Activated effector memory CD4-positive, alpha-beta T cell treated with Interleukin-2 at 50 U/mL for 16 hours (primary cell): ENCODE data around the gene PCYT1A.
A peak's percentile ranks its signal among the peaks of the same experiment; 100 is the strongest.
"Not testable (repeated sequence)": the region's sequence is repeated elsewhere in the genome, so short reads cannot be mapped to it uniquely, and the experiment has no call there.

Source experiments
- DNase-seq: peaks from one replicate; pipeline ENCODE4 v3.0.0-alpha.2; 2020

The PCYT1A gene

GRCh38 chr3:196284396-196284795 lies 3.1 kb downstream of the PCYT1A start:
- no peak for DNase-seq

GRCh38 chr3:196281962-196282361 lies 5.6 kb downstream of the PCYT1A start:
- no peak for DNase-seq

GRCh38 chr3:196280689-196281440 lies 6.7 kb downstream of the PCYT1A start:
- no peak for DNase-seq

- no peak for DNase-seq
Observed at GRCh38 chr3:196275126-196275525, 12.4 kb downstream of the PCYT1A start.

GRCh38 chr3:196274585-196274984 lies 12.9 kb downstream of the PCYT1A start:
- DNase-seq = peak; percentile 51

GRCh38 chr3:196273655-196274054 lies 13.9 kb downstream of the PCYT1A start:
- DNase-seq = no peak

GRCh38 chr3:196272826-196273225 lies 14.7 kb downstream of the PCYT1A start:
- DNase-seq = no peak

- DNase-seq = no peak
Observed at GRCh38 chr3:196270499-196270898, 17.0 kb downstream of the PCYT1A start.

- no peak for DNase-seq
Observed at GRCh38 chr3:196268284-196269163, 19.0 kb downstream of the PCYT1A start.

GRCh38 chr3:196263819-196264218 lies 23.7 kb downstream of the PCYT1A start:
- no peak for DNase-seq

- DNase-seq = no peak
Observed at GRCh38 chr3:196260784-196261183, 26.7 kb downstream of the PCYT1A start.

- no peak for DNase-seq
Observed at GRCh38 chr3:196255776-196256175, 31.8 kb downstream of the PCYT1A start.

- no peak for DNase-seq
Observed at GRCh38 chr3:196254376-196255283, 32.9 kb downstream of the PCYT1A start.

- DNase-seq = no peak
Observed at GRCh38 chr3:196251918-196252317, 35.6 kb downstream of the PCYT1A start.

GRCh38 chr3:196246612-196247308 lies 40.8 kb downstream of the PCYT1A start:
- no peak for DNase-seq

- not testable (repeated sequence) for DNase-seq
Observed at GRCh38 chr3:196244166-196244565, 43.4 kb downstream of the PCYT1A start.

GRCh38 chr3:196241704-196242103 lies 45.8 kb downstream of the PCYT1A start:
- DNase-seq = no peak

GRCh38 chr3:196240424-196240823 lies 47.1 kb downstream of the PCYT1A start:
- DNase-seq = no peak

- DNase-seq = no peak
Observed at GRCh38 chr3:196238612-196239560, 48.6 kb downstream of the PCYT1A start.

GRCh38 chr3:196237203-196237602 lies 50.3 kb downstream of the PCYT1A start:
- DNase-seq = no peak

- no peak for DNase-seq
Observed at GRCh38 chr3:196236223-196236622, 51.3 kb downstream of the PCYT1A start.
